ENCODE data around the gene TBX15.
"Not testable (repeated sequence)": the region's sequence is repeated elsewhere in the genome, so short reads cannot be mapped to it uniquely, and the experiment has no call there.

DNA sequence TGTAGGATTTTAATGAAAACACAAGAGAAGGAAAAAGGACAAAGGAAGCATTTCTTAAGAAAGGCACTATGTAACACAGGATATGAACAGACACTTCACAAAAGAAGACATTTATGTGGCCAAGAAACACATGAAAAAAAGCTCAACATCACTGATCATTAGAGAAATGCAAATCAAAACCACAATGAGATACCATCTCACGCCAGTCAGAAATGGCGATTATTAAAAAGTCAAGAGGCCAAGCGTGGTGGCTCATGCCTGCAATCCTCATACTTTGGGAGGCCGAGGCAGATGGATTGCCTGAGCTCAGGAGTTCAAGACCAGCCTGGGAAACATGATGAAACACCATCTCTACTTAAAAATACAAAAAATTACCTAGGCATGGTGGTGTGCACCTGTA is 71.8 kb downstream of the TBX15 start:
- TF ChIP-seq, protein P1, sequence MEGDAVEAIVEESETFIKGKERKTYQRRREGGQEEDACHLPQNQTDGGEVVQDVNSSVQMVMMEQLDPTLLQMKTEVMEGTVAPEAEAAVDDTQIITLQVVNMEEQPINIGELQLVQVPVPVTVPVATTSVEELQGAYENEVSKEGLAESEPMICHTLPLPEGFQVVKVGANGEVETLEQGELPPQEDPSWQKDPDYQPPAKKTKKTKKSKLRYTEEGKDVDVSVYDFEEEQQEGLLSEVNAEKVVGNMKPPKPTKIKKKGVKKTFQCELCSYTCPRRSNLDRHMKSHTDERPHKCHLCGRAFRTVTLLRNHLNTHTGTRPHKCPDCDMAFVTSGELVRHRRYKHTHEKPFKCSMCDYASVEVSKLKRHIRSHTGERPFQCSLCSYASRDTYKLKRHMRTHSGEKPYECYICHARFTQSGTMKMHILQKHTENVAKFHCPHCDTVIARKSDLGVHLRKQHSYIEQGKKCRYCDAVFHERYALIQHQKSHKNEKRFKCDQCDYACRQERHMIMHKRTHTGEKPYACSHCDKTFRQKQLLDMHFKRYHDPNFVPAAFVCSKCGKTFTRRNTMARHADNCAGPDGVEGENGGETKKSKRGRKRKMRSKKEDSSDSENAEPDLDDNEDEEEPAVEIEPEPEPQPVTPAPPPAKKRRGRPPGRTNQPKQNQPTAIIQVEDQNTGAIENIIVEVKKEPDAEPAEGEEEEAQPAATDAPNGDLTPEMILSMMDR (IDR thresholded peaks at IDR 0.05) = not testable (repeated sequence)
- TF ChIP-seq POLR2A (IDR thresholded peaks at IDR 0.05) = not testable (repeated sequence)
